Activated CD4-positive, alpha-beta T cell treated with anti-CD3 and anti-CD28 coated beads for 48 hours (primary cell): ENCODE results near the gene UCP3.

Experiments used
- DNase-seq: peaks from one replicate; pipeline ENCODE4 v3.0.0-alpha.2; 2020

Gene UCP3

GRCh38 chr11:73977856-73978519, 30.9 kb downstream of the UCP3 start:
- no peak for DNase-seq

GRCh38 chr11:73976451-73977151, 32.3 kb downstream of the UCP3 start:
- DNase-seq = no peak

- DNase-seq = no peak
Observed at GRCh38 chr11:73975479-73975757, 33.5 kb downstream of the UCP3 start.

GRCh38 chr11:73974604-73975478, 34.0 kb downstream of the UCP3 start:
- no peak for DNase-seq

GRCh38 chr11:73972620-73973449, 36.0 kb downstream of the UCP3 start:
- no peak for DNase-seq

GRCh38 chr11:73972187-73972586, 36.7 kb downstream of the UCP3 start:
- DNase-seq = no peak

- DNase-seq = no peak
Observed at GRCh38 chr11:73971175-73971719, 37.6 kb downstream of the UCP3 start.

GRCh38 chr11:73969991-73970800, 38.7 kb downstream of the UCP3 start:
- DNase-seq = no peak

GRCh38 chr11:73969091-73969490, 39.8 kb downstream of the UCP3 start:
- no peak for DNase-seq

GRCh38 chr11:73968356-73968966, 40.4 kb downstream of the UCP3 start:
- no peak for DNase-seq

- no peak for DNase-seq
Observed at GRCh38 chr11:73965764-73966121, 43.1 kb downstream of the UCP3 start.

- no peak for DNase-seq
Observed at GRCh38 chr11:73965076-73965763, 43.7 kb downstream of the UCP3 start.

- DNase-seq = no peak
Observed at GRCh38 chr11:73963861-73964260, 45.0 kb downstream of the UCP3 start.

- no peak for DNase-seq
Observed at GRCh38 chr11:73962101-73962705, 46.7 kb downstream of the UCP3 start.

GRCh38 chr11:73961321-73961720, 47.6 kb downstream of the UCP3 start:
- DNase-seq = no peak

GRCh38 chr11:73958521-73959141, 50.3 kb downstream of the UCP3 start:
- DNase-seq = no peak

- no peak for DNase-seq
Observed at GRCh38 chr11:73957654-73958361, 51.1 kb downstream of the UCP3 start.

- DNase-seq = no peak
Observed at GRCh38 chr11:73956876-73957653, 51.8 kb downstream of the UCP3 start.
